Measurements from ENCODE around the gene ACTN1.
"Not testable (repeated sequence)": the region's sequence is repeated elsewhere in the genome, so short reads cannot be mapped to it uniquely, and the experiment has no call there.

ACTN1 gene

DNA sequence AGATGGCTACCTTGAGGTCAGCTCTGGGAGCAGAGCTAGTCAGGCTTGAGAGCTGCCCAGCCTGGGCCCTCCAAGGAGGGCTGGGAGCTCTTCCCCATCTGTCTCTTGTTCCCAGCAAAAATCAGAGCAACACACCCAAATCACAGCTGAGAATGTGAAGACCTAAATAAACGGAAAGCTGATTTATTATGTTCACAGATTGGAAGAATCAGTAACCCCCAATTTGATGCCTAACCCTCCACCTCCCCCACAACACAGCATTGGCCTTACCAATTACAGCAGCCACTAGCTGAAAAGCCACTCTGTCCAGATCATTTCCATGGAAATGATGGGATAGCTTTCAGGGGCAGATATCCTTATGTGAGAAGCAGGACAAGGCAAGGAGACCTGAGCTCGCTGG, 7.1 kb upstream of the ACTN1 start:
- DNase-seq = no peak

DNA sequence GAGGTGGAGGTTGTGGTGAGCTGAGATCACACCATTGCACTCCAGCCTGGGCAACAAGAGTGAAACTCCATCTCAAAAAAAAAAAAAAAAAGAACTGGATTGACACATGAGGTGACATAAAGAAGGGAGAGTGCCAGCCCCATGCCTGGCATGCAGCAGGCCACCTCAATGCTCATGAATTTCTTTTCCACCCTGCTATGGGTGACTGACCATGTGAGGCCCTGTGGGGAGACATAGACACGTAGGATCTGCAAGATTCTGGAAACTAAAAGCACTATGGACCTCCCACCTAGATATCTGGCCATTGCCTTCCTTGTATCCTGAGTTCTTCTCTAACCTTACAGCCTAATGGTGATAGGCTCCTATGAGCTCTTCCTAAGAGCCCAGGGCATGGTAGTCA, 5.6 kb upstream of the ACTN1 start:
- no peak for DNase-seq

DNA sequence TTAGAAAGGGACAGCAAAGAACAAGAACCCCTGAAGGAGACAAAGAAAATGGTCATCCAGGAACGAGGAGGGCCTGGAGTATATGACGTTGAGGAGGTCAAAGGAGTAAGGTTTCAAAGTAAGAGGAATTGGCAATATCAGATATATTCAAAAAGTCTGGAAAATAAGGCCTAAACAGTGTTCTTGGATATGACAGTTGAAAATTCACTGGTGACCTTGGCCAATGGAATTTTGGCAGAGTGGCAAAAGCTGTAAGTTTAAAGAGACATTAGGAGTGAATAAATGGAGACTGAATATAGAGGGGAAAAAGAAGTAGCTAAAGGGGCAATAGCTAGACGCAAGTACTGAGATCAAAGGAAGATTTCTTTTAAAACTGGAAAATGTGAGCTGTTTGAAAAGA, 4.1 kb upstream of the ACTN1 start:
- DNase-seq = no peak

DNA sequence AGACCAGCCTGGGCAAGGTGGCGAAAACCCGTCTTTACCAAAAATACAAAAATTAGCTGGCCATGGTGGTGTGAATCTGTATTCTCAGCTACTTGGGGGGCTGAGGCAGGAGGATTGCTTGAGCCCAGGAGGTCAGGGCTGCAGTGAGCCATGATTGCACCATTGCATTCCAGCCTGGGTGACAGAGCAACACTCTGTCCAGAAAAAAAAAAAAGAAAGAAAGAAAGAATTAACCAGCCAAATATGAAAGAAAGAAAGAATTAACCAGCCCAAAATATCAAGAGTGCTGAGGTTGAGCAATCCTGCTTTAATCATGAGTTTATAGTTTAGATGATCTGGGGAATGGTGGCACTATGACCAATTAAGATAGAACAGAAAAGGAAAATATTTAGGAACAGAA, 3.5 kb upstream of the ACTN1 start:
- no peak for DNase-seq

DNA sequence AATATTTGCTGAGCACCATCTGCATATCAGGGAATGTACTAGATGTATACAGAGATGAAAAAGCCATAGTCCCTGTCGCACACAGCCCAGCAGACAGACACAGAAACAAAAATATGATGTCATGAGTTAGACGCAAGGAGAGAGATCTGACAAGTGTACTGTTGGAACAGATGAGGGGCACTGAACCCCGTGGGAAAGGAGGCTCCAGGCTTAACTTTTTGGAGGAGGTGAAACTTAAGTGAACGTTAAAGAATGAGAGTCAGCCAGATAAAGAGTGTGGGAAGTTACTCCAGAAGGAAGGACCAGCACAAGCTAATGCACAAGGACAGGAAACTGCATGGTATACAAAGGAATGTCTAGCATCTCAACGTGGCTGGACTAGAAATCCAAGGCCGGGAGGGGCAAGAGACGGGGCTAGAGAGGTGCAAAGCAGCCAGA, 2.5 kb upstream of the ACTN1 start:
- DNase-seq = no peak

DNA sequence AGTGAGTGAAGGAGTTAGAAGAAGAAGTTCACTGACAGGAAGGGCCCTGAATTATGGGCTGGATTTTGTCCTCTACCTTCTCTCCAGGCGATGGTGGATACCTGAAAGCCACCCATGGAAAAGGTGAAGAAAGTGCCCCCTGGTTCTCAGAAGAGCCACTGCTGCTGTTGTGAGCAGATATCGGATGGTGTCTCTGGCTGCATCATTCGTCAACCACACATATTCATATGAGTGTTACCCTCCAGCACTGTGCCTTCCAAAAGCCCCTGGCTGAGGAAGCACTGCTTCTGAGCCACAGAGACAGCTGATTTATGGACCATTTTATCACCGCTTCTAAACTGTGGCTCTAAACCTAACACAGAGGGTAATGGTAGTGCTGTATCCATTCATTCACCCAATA, 2.0 kb upstream of the ACTN1 start:
- no peak for DNase-seq

DNA sequence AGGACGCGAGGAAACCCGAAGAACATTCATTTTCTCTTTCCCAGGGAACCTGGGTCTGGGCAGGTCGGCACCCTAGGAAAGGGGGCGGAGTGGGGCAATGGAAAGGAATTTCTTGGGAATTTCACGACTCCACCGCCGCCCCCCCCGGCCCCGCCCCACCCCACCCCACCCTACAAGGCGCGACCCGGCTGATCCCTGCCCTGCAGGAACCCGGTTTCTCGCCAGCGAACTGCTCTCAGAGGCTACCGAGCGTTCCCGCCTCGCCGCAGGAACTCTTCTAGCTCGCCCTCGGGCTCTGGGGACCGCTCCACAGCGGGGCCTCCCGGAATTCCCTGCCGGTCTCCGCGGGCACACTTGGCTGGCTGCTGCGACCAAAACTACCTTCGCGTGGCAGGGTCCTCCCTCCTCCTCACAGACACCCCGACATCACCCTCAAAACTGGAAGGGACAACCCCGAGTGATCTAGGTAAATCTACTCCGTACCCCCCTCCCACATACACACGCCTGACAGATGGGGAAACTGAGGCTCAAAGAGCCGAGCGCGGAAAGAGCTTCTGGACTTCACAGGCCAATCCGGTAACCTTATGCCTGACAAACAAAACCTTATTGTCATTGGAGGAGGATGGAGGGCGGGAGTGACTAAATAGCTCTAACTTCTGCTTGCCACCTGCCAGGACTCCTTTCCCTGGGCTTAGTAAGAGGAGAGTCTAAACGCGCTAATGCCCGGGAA, 785 bp upstream of the ACTN1 start:
- DNase-seq = peak; percentile 32

DNA sequence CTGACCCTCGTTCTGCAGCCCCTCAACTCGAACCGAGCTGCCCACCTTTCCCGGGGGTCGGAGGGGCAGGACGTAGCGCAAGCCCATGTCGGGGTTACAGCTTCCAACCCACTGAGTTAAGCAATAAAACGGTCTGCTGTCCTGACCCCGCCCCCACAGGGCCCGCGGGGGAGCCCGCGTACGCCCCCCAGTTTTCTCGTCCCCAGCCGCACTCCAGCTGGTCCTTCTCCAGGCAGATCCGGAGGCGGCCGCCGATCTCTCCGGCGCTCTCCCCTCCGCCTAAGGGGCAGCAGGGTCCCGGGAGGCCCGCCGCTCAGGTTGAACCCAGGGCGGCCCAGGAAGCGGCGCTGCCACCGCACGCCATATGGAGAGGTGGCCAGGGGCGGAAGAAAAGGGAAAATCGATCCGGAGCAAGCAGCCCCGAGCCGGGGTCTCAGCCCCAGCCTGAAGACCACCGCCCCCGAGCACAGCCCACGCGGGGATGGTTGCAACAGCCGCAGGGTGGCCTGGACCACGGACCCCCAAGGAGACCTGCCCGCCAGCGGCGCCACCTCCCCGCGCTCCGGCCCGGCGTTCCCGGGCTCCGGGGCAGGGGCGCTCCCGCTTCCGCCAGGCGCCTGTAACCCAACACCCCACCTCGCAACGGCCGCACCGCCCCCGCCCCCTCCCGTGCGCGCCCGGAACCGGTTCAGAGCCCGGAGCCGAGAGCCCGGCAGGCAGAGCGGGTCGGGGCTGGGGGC, 760 bp downstream of the ACTN1 start:
- peak; percentile 31 for DNase-seq

DNA sequence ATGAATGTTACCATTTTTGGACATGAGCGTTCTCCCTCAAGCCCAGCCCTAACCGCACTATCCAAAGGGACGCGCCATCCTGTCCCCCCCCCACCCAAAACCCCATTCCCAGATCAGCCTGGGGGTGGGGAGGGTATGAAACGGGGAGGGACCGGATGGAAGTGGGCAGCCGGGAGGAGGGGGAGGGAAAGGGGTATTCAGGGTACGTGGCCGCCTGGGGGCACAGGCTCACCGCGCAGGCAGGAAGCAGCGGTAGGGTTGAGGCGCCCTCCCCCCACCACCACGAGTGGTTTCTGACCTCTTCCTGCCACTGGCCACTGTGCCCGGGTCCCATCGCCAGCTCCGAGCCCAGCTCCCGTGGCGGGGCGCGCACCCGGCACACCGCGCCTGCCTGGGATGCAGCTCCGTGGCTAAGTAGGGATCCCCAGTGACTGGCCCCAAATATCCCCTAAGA, 1.4 kb downstream of the ACTN1 start:
- DNase-seq = peak; percentile 44

DNA sequence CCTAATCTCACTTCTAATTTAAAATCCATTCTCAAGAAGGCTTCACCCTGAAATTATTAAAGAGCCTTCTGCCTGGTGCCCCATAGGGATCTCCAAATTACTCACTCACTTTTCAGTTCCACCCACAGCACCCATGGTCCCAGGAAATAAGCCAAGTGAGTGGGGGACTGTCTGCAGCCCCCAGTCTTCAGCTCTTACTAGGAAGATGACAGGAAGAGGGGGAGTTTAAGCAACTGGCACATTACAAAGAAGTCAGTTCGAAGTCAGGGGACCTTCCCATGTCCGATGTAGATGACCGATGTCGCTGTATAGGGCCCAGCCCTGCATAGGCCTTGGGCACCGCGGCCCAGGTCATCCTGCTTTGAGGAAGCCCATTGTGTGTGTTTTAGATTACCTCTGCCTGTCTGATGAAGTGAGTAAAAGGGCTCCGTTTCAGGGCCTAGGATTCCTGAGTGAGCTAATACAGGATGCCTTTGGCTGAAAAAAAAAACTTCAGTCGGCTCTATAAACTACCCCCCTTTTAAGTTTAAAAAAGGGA, 1.9 kb downstream of the ACTN1 start:
- peak; percentile 39 for DNase-seq

DNA sequence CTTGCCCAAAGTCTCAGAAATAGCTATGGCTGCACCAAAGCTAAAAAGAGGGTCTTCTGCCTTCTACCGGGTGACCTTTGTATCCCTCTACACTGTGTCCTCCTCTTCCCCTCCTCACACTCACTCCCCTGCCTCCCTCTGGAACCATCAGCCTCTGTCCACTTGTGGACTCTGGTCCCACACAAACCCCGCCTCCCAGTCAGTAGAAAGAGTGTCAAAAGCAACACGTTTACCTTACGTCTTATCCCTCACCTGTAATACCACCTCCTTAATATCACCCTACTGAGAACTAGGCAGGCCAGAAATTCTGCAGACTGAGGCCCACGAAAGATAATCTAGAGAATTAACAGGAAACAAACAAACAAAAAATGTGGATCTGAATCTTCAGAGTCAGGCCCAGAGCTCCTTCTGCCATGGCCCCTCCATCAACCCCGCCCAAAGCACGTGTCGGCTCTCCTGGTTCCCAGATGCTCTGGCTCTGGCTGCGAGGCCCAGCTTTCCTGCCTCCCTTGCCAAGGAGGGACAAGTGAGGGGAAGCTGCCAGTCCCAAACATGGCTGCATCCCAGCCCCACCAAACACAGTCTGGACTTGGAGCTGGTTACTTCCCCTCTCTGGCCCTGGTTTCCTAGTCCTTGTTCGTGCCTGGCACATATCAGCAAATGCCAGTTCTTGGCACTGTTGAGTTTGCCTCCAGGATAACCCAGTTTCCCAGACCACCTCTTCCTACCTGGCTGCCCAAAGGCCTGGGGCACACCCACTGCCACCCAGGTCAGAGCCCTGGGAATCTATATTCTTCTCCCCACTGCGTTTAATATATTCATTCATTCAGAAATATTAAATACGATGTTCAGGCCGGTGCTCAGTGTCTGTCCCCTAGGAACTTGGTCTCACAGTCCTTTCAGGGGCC, 2.7 kb downstream of the ACTN1 start:
- DNase-seq = peak; percentile 25

DNA sequence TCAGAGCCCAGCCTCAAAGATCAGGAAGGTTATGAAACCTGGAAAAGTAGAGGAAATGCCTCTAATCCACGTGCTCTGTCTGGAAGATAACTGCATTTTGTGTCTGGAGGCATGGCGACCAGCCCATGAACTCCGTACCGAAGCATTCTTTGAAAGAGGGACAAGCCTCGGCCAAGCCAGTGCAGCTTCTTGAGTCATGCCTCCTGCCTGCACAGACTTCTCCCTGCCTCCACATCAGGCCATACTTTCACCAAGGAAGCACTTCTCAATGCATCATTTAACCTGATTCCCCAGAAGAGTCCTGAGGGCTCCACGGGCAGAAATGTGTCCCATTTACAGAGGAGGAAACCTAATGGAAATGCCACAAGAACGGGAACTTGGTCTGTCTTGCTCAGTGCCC, 3.4 kb downstream of the ACTN1 start:
- no peak for DNase-seq

DNA sequence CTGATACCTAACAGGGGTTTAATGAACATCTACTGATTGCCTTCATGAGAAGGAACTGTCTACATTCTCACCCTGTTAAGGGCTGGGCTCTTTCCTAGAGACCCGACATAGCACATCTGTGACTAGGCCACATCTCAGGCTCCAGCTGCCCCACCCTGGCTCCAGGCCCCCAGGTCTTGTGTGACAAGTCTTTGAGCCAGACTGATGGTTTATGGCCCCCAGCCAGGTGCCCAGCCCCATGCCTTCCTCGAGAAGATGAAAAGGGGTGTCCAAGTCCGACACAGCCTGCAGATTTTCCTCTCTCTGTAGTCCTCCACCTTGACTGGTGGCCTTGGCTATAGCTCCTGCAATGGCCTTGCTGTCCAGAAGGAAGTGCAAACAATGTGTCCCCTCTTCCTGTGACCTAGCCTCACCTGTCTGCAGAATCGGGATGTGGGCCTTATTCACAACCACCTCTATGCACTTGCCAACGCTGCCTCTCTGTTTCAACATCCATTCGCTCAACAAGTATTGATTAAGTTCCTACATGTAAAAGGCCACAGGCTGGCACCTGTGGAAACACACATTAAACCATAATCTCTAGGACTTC, 4.2 kb downstream of the ACTN1 start:
- no peak for DNase-seq

DNA sequence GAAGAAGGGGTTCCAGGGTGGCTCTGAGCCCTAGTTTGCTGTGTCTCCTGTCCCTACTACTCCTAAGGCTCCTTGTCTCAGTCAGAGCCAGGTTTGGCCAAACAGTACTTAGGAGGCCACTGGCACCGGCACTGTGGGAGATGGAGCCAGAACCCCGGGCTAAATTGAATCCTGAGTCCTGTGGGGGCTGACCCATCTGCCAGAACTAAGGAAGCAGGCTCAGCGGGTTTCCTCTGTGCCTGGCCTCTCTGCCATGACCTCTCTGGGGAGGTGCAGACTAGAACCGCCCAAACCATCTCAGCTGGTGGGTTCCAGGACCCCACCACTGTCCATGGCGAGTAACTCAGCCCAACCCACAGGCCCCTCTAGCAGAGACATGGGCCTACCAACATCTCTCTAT, 5.5 kb downstream of the ACTN1 start:
- no peak for DNase-seq

DNA sequence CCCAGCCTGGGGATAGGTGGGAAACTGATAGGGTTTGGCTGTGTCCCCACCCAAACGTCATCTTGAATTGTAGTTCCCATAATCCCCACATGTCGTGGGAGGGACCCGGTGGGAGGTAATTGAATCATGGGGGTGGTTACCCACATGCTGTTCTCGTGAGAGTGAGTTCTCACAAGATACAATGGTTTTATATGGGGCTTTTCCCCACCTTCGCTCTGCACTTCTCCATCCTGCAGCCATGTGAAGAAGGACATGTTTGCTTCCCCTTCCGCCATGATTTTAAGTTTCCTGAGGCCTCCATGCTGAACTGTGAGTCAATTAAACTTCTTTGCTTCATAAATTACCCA, 5.9 kb downstream of the ACTN1 start:
- DNase-seq = not testable (repeated sequence)

DNA sequence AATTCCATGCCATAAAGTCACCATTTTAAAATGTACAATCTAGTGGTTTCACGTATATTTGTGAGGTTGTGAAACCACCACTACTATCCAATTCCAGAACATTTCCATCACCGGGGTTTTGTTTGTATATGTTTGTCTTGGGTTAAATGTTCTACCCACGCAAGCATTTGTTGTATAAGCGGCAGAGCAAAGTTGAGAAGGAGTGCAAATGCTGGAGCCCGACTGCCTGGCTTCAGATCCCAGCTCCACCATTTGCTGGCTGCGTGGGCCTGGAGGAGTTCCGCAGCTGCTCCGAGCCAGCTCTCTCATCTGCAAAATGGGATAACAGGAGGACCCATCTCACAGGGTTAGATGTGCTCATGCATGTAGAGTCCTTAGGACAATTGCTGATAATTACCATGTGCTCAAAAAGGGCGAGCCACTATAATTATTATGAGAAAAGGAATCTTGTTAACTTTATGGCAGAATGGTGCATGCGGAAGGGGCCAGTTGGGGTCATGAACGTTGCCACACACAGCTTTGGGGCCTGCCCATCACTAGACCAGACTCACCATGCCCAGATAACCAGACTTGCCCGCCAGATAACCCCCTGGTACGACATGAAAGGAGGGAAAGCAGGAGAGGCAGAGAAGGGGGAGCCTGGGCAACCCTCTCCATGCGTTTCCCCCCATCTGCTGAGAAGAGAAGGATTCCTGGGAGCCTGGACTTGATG, 6.4 kb downstream of the ACTN1 start:
- DNase-seq = no peak

DNA sequence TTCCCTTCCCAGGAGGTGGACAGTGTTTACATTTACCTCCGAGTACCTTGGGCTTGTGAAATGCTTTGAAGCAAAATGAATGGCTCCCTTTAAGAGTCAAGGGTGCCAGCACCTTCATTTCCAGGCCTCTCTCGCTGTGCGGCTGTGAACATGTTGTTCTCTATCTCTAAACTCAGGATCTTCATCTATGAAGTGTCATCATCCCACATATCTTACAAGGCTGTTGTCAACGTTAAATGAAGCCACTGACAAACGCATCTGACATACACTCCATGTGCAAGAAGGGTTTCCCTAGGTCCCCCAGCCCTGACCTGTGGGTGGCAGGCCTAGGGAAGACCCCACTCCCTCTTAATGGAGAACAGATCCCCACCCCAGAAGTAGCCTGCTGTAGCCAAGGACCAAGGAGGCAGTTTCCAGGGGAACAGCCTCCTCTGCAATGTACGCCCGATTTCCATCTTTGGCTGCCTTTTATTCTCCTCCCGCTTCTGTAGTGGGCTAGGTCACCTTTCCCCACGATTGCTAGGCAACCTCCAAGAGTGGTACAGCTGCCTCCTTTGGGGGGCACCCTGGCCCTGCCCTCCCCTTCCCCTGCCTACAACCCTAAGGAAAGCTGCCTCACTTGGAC, 7.6 kb downstream of the ACTN1 start:
- no peak for DNase-seq

DNA sequence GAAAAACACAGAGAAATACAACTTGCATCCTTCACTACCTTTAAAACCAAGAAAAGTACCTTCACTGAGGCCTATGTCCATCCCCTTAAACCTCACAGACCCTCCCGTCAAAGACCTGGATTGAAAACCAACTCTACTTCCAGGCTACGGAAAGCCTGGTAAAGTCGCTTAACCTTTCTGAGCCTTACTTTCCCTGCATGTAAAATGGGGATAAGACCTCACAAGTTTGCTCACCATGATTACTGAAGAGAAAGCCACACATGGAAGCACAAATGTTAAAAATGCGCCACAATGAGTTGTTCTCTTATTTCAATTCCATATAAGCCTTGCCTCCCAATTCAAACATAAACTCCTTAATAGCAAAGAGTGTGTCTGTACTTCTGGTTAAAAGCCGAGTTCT, 8.4 kb downstream of the ACTN1 start:
- DNase-seq = no peak

DNA sequence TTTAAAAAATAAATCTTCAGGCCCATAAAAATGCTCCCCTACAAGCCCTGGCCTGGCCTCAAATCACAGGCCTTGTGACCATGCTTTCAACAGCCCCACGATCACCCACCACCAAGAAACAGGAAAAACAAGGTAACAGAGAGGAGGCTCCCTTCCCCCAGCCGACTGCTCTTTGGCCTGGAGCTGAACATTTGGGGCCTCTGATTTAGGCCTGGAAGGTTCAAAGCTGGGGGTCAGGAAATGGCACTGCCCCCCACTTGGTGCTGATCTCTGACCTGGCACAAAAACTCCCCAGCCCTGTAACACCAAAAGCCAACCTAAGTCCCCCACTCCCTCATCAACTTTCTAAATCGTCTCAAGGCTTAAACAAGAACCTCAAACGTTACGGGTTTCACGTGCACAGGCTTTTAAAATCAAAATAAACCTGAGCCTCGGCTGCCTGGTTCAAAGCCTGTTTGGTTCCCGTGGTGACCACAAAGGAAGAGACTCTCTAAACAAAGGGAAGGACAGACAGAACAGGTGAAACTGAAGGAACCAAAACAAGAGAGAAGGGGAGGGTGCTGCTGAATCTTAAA, 9.0 kb downstream of the ACTN1 start:
- DNase-seq = no peak

DNA sequence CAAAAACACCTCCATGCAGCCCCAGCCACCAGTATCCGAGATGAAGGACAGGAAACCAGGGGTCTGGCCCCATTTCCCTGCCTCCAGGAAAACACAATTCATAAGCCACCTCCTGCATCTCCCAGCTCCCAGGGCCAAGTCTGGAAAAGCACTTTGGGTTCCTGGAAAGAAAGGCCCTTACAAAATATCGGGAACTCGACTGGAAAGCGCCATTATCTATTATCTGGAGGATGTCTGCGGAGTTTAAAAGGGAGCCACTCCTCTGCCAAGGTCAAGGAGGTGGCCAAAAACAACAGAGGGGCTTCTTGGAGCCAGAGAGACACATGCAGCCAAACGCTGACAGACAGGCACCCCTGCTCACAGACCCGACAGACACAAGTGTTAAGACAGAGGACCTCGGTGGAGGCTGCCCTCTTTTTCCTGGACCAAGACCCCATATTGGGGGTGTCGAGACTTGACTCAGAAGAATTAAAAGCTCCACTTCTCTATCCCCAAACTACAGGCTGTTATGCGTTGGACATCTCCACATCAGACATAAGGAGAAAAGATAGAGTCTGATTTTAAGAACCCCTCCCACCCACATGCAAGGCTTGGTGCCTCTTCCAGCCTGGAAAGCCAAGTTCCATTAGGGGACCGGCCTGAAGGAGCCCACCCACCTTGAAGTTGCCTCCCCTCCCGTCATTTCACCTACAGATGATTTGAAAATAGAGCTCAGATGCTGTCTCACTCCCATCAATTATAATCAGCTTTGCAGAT, 9.6 kb downstream of the ACTN1 start:
- DNase-seq = no peak

DNA sequence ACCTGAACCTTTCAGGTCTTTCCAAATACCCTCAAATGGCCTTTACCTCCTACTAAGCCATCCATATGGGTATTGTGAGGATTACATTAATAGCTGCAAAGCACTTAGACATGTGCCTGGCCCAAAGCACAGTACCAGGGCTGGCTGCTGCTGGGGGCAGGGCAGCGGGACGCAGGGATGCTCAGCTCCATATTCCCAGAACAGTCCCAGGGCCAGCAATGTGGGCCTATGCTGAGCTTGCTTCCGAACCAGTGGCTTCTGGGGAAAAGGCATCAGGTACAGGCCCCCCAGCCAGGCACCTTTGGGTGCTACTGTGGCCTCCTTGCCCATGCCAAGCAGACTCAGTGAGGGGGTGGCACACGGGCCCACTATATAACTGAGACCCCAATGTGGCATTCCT, 10.4 kb downstream of the ACTN1 start:
- DNase-seq = no peak

Data from inflammatory macrophage treated with lipopolysaccharide for 4 hours (primary cell).